Effector CD8-positive, alpha-beta T cell (primary cell): ENCODE data around the gene APOL6.
"Not testable (repeated sequence)": the region's sequence is repeated elsewhere in the genome, so short reads cannot be mapped to it uniquely, and the experiment has no call there.

ENCODE experiments used
- DNase-seq: peaks from one replicate; lab custom pipeline; 2025; lab: John Stamatoyannopoulos, UW

The APOL6 gene

GRCh38 chr22:35617137-35617755 lies 31.0 kb upstream of the APOL6 start, which contains the start of gene MB:
Gene MB (minus strand): TSS chr22:35617329. CDS start chr22:35617257, 72 bp downstream.
- DNase-seq = no peak

DNA sequence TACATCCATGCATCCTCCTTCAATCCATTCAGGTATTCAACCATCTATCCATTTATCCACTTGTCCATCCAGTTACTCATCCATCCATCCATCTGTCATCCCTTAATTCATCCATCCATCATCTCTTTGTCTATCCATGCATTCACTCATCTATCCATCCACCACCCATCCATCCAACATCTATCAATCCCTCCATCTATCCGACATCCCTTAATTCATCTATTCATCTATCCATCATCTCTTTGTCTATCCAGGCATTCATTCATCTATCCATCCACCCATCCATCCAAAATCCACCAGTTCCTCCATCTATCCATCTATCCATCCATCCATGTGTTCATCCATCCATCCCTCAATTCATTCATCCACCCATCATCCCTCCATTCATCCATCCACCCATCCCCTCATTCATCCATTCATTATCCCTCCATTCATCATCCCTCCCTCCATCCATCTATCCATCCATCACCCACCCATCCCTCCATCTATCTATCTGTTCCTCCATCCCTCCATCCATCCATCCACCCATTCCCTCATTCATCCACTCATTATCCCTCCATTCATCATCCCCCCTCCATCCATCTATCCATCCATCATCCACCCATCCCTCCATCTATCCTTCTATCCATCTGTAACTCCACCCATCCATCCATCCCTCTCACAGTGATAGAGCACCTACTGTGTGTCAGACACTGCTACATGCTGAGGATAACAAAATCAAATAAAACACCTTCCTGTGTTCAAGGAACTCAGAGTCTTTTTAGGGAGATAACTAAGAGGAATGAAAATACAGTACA lies 29.6 kb upstream of the APOL6 start:
- DNase-seq = no peak

DNA sequence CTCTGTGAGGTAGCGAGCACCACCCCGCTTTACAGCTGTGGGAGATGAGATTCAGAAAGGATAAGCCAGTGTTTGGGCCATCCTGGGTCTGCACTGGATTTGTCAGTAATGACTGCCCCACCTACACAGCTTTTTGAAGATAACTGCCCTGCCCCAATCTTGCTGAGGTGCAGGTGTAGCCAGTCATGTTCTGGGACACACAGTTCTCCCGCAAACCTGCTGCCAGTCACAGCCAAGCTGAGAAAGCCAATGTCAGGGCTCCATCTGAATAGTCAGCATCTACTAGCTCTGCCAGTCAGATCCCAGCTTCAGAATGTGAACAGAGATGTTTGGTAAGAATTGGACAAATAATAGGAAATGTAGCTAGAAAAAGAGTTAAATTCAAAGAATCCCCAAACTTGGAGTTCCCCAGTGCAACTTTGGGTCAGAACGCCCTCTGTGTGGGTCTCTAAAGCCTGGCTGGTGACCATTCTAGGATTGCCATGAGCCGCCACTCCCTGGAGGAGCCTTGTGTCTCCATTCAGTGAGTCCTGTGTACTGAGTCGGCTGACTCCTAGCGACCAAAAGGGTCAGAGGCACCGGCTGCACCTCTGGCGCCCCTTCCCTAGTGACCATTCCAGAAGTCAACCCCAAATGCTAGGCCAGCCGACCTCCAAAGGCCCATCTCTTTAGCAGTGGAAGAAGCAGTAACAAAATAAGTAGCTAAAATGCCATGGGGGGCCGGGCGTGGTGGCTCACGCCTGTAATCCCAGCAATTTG lies 28.7 kb upstream of the APOL6 start:
- no peak for DNase-seq

- DNase-seq = no peak
Measured at GRCh38 chr22:35620624-35621251, 27.5 kb upstream of the APOL6 start.

DNA sequence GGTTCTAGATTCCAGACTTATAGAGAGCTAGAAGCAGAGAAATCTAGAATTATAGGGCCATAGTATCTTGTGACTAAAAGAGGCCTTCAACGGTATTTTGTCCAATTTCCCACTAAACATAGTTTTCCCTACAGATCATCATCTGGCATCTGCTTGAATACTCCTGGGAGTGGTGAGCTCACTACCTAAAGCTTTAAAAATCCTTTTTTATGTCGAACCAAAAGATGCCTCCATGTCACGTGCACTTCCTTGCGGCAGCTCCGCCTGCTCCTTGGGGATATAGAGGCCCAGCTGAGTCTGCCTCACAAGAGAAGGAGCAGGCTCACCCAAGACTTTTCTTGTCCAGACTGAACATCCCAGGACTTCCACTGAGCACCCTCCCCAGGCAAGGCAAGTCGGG lies 26.8 kb upstream of the APOL6 start:
- no peak for DNase-seq

GRCh38 chr22:35622191-35622913 lies 25.9 kb upstream of the APOL6 start:
- DNase-seq = no peak

GRCh38 chr22:35623885-35624284 lies 24.4 kb upstream of the APOL6 start:
- DNase-seq = not testable (repeated sequence)

GRCh38 chr22:35624547-35624946 lies 23.7 kb upstream of the APOL6 start:
- no peak for DNase-seq

DNA sequence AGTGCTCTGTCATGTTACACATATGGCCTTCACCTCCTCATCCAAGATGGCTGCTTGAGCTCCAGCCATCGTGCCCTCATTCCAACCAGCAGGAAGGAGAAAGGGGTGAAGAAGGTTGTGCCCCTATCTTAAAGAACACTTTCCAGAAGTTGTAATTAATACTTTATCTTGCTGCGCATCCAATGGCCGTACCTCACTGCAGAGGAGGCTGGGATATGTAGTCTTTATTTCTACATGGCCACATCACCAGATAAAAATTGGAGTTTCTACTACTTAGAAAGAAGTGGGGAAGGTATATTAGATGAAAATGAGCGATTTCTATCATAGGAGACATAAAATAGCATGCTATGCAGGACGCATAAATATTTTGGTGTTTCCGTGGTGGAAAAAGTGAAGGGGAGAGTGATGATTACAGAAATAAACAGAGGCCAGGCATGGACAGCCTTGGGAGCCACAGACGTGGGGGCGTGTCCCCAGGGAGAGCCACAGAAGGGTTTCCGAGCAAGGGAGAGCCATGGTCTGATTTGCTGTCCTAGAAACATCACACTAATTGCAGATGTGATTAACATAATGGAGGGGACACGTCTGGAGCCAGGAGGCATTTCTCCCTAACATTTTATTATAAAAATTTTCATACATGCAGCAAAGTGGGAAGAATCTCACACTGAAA lies 22.3 kb upstream of the APOL6 start:
- no peak for DNase-seq

- peak; percentile 2 for DNase-seq
Measured at GRCh38 chr22:35627267-35628041, 20.8 kb upstream of the APOL6 start.

- no peak for DNase-seq
Measured at GRCh38 chr22:35628732-35629131, 19.5 kb upstream of the APOL6 start.

DNA sequence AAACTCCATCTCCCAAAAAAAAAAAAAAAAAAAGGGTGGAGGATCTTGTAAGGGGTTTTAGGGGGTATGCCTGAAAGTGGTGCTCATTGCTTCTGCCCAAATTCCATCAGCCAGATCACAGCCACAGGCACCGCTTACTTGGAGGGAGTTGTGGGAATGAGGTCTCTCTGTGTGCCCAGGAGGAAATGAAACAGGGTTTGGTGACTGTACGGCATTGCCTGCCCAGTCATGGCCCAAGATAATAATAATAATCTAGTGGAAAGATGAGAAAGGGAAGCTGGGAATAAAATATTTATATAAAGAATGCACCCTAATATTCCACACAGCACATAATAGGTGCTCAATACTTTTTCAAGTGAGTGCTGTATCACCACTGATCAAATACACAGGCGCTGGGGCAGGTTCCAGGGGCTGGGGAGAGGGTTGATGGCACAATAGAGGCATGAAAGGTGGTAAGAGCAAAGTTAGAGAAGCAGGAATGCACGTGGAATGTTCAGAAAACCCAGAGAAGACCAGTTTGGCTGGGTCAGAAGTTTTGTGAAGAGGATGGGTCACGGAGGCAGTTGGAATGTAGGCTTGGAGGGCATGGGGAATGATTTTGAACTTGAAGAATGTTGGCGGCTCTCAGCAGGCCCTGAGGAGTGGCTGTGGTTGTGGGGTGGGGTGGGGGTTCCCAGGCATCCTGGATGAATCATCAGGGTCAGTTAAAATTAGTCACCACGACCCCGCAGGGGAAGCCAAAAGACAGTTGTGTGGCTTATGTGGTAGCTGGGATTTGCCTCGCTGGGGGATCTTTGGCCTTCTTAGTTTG lies 18.6 kb upstream of the APOL6 start:
- no peak for DNase-seq

- DNase-seq = no peak
Measured at GRCh38 chr22:35630387-35630793, 17.9 kb upstream of the APOL6 start.

DNA sequence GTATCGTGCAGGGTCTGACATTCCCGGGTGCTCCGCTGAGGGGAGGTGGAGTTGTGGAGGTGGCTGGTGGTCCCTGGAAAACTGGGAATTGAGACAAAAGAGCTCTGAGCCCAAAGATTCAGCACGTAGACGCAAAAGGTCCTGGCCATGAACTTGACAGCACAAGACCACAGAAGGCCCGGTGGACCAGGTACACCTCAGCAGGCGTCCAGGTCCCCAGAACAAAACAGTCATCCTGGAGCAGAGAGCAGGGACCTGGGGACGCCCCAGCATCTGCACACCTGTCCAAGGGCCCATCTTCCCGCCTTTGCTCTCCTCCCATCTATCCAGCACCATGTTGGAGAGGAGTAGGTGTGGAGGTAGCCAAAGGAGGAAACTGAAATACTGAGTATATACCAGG lies 17.4 kb upstream of the APOL6 start:
- no peak for DNase-seq

- DNase-seq = no peak
Measured at GRCh38 chr22:35631597-35631996, 16.6 kb upstream of the APOL6 start.

GRCh38 chr22:35632935-35633334 lies 15.3 kb upstream of the APOL6 start:
- no peak for DNase-seq

DNA sequence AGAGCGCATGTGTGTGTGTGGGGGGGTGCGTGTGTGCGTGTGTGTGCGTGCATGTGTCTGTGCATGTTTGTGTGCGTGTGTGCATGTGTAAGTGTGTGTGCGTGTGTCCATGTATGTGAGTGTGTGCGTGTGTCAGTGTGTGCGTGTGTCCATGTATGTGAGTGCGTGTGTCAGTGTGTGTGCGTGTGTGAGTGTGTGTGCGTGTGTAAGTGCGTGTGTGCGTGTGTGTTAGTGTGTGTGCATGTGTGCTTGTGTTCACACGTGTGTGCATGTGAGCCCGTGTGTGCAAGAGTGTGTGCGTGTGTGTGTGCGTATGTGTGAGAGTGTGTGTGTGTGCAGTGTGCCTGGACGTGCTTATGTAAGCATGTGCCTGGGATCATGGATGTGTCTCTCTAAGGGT lies 14.7 kb upstream of the APOL6 start:
- no peak for DNase-seq

GRCh38 chr22:35634015-35634414 lies 14.2 kb upstream of the APOL6 start:
- no peak for DNase-seq

GRCh38 chr22:35634943-35635540 lies 13.2 kb upstream of the APOL6 start:
- DNase-seq = no peak
